GM19468 (cell line): Measurements from ENCODE around the gene ZNF860.

ENCODE experiments used
- ATAC-seq: cut with Tn5 transposase; IDR thresholded peaks from one replicate; pipeline ENCODE4 v1.9.1; 2021; ENCODE audit warnings: mild to moderate bottlenecking, moderate library complexity, moderate number of reproducible peaks; ENCODE audit not compliant: unreplicated experiment; ENCODE audit errors: extremely low read depth

ZNF860 gene

GRCh38 chr3:32041316-32041715 is 59.8 kb downstream of the ZNF860 start:
- ATAC-seq, result no peak
